Measurements from ENCODE around the gene GNE.
"Not testable (repeated sequence)": the region's sequence is repeated elsewhere in the genome, so short reads cannot be mapped to it uniquely, and the experiment has no call there.

The GNE gene

DNA sequence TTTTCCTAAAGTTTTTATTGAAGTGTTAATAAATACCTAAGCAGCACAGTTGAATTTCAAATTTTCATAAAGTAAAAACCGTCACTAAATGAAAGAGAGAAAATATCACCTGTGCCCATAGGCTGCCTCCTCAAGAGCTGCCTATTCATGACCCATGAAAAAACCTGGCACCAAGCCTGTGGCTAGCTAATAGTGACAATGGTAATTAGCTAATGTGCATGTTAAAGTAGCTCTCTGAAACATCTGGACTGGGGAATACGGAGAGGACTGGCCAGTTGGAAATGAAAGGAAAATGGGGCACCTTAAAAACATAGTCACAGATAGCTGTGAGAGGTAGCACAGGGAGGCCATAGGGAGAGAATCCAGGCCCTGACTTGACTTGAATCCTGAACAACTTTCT lies 5.4 kb upstream of the GNE start:
- no peak for DNase-seq

GRCh38 chr9:36258996-36259533 lies 817 bp upstream of the GNE start:
- DNase-seq, result no peak

GRCh38 chr9:36251428-36251827 lies 6.8 kb downstream of the GNE start:
- DNase-seq, result no peak

DNA sequence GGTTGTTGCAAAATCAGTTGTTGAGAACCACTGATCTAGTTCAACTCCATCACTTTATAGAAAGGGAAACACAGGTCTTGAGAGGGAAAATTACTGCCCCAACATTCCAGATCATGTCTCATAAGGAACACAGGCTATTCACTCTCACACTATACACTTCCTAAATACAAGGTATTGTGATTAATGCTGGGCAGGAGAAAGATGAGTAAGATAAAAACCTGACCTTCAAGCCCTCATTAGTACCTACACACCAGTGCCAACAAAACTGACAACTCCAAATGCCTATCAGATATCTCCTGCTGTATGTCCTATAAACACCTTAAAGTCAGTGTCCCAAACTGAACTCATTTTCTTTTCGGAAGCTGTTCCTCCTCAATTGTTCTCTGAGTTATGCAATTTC lies 8.2 kb downstream of the GNE start:
- no peak for DNase-seq

DNA sequence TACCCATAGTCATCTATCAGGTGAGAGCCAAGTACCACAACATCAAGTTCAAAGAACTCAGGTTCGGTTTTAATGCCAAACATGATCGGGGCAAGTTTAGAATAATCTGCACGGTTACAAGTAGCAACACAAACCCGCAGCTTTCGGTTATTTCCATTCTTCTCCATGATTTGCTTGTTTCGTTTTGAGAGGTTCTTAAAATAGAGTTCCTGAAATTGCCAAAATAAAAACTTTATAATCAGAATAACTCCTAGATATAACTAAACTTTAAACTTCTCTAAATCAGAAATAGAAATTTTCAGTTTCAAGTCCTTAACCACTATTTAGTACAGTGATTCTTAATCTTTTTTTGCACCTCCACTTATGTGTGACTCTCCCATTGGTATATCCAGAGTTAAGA lies 9.1 kb downstream of the GNE start:
- DNase-seq, result no peak

GRCh38 chr9:36248061-36248460 lies 10.2 kb downstream of the GNE start:
- peak; percentile 58 for DNase-seq

DNA sequence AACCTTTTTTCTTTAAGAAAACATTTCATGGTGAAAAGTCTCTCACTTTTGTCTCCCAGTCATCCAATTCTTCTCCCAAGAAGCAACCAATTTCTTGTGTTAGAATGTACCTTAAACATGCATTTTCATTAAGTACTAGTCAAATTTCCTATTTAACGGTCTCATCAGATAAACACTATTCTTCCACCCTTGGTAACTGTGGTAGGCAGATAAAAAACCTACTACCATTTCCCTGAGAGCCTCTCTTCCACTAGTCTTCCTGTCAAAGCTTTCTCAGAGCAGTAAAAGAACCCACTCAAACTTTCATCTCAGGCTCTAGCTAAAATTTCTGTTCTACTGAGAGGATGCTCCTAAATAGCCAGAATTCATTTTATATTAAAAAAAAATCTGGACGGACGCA lies 10.9 kb downstream of the GNE start:
- DNase-seq, result no peak

DNA sequence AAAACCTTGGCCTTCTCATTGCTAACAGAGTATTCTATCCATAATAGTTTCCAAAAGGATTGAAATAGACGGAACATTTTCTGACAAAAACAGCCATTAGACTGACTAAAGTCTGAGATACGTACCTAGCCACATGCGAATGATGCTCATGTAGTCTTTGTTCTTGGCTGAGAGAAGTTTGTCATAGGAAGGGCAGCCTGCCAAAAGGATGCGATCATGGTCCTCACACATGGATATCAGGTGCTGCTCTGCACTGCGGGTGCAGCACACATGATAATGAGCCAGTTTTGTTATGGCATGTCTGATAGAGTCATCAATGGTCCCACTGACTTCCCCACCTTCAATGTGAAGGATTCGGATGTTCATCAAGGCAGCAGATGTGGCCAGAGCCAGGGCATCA lies 12.3 kb downstream of the GNE start:
- no peak for DNase-seq

GRCh38 chr9:36239675-36240074 lies 18.6 kb downstream of the GNE start:
- DNase-seq, result not testable (repeated sequence)

DNA sequence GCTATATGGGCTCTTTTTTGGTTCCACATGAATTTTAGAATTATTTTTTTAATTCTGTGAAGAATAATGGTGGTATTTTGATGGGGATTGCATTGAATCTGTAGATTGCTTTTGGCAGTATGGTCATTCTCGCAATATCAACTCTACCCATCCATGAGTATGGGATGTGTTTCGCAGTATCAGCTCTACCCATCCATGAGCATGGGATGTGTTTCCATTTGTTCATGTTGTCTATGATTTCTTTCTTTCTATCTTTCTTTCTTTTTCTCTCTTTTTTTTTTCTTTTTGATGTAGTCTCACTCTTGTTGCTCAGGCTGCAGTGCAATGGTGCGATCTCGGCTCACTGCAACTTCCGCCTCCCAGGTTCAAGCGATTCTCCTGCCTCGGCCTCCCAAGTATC lies 19.0 kb downstream of the GNE start:
- DNase-seq, result not testable (repeated sequence)

DNA sequence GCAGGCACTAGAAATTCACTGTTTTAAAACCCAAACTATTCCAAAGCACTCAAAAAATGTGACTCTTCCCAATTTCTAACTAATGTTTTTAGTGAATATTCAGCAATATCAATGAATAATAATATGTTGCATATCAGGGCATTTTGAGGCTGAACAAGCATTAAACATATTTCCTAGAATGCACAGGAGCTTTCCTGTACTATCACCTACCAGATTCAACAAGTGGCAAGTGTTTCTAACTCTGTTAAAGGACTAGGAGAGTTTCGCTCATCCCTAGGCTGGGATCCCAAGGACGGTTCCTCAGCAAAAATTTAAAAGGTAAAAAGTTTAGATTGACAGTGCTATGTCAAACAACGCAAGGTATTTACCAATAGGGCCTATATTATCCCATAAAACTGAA lies 21.0 kb downstream of the GNE start:
- DNase-seq, result no peak

DNA sequence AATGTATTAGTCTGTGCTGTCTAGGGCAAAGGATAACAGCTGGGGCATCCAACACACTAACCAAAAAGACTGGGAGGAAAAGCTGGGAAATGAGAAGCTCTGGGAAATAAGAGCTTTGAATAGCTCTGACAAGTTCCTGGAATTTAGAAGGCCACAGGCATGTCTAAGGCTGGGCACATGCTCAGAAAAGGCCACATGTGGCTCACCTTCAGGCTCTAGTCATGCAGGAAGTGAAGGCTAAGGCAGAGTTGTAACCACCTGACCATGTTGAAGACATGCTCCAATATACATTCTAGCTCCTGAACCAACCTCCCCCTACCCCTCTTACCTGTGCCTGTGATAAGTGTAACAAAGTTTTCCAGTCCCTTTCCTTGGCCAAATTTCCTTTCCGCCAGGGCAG lies 35.8 kb downstream of the GNE start:
- DNase-seq, result no peak

DNA sequence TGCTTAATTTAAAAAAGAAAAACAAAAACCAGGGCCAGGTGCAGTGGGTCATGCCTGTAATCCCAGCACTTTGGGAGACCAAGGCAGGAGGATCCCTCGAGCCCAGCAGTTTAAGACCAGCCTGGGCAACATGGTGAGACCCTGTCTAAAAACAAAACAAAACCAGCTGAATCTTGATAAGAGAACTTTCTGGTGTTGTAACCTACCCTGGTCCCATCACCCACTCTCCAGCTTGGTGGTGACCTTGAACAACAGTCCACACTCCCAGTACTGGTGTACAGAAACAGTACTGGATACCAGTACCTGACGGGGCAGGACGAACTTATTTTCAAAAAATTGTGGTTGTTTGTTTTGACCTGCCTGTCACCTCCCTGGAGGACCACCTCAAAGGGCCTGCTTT lies 36.6 kb downstream of the GNE start:
- no peak for DNase-seq

DNA sequence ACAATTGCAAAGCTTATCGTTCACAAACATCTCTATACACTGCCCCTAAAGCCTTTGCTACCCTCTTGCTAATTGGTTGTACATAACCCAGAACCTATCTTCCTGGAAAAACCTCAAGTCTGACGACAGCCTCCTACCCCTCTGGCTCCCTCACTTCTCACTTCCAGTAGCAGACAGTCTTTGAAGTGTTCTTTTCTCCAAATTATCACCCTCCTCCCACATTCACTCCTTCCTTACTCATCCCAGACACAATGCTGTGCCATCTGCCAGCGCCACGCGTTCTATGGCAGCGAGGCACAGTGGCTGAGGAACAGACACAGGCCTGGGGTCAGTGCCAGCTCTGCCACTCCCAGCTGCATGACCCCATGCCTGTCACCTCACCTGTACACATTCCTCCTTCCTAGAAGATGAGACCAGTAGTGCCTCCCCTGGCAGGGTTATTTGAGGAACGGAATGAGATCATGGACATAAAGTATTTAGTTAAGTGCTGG lies 39.8 kb downstream of the GNE start:
- DNase-seq, result no peak

DNA sequence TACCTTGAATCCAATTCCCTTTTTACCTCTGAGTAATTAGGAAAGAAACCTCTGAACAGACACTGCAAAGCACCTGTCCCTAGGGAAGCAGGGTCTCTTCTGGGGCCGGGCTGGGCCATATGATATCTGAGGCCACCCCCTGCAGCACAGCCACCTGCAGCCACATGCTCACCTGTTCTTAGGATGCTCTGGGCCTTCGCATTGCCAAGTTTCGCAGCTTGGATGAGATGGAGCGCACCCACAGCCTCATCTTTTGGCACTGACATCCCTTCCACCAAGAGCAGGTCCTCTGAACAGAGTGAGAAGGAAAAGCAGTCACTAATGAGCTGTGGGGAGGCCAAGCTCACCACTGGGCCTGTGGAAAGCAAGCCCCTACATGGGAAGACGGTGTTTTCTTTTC lies 40.2 kb downstream of the GNE start:
- DNase-seq, result no peak

DNA sequence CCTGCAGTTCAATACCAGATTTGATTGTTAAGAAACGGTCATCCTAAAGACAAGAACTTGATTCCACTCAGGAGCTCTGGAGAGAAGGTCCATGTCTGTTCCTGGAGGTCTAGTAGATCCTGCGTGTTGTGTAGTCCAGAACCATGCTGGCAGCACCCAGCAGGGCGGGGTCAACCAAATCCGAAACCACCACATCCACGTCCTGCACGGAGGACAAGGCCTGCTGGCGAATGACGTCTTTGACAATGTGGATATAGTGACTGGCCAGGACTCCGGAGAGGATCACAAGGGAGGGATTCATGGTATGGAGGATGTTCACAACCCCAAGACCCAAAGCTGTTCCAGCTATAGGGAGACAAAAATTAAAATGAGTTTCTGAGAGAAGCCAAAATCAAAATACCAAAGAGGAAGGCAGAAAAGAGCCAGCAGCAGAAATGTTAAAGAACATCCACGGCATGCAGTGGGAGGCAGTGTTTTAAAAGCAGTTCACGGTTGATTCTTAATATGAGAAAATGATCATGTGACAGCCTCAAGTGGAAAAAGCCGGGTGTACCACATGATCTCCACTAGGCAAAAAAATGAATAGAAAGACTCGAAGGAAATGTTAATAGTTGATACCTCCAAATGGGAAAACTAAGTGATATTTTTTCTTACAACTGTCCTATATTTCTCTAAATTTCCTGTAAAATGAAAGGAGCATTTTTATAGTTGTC lies 40.8 kb downstream of the GNE start:
- DNase-seq, result no peak

DNA sequence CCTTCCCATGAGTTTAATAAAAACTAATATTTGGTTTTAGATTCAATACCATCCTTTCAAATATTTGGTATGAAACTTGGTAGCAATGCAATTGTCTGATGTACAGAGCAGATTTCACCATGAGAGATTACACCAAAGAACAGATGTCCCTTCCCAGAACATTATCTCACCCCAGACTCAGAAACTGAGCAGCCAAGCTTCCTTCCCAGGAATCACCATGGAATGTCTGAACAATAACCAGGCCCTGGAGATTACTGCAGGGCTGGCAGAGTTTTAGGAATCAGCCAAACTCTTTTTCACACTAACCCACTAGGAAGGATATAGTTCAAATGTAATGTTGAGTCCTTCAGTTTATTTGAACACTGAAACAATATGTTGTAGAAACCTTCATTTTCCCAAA lies 43.7 kb downstream of the GNE start:
- DNase-seq, result no peak

- DNase-seq, result no peak
Measured at GRCh38 chr9:36213989-36214388, 44.3 kb downstream of the GNE start.

DNA sequence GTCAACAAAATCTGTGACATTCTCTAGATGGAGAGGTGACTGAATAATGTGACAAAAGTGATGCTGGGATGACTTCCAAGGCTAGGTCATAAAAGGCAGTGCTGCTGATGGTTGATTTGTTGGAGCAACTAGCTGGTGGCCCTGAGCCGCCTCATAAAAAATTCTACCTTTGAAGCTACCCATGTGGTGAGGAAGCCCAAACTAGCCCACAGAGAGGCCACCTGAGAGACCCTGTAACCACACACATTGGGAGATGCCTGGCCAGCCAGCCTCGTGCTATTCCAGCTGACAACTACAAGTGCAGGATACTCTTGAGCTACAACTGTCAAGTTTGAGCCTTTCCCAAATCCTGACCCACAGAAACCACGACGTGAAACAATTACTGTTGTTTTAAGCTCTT lies 44.9 kb downstream of the GNE start:
- DNase-seq, result no peak

- DNase-seq, result no peak
Measured at GRCh38 chr9:36211510-36211909, 46.7 kb downstream of the GNE start.

DNA sequence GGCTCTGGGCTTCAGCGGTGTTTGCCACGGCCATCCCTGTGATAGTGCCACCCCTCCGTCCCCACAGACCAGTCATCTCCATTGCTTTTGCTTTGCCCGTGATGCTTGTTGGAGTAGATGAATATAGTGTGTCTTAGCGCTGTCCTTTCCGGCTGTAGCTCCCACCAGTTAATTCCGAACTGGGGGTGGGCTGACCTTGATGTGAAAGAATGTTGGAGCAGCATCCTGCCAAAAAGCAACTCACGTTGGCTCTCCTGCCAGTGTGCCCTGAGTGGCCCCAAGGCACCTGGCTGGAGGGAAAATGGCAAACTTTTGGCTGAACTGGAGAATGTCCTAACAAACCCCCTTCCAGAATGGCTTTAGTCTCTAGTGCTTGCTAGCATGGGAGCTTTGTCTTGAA lies 47.5 kb downstream of the GNE start:
- no peak for DNase-seq

GRCh38 chr9:36208521-36209253 lies 49.6 kb downstream of the GNE start:
- DNase-seq, result no peak

DNA sequence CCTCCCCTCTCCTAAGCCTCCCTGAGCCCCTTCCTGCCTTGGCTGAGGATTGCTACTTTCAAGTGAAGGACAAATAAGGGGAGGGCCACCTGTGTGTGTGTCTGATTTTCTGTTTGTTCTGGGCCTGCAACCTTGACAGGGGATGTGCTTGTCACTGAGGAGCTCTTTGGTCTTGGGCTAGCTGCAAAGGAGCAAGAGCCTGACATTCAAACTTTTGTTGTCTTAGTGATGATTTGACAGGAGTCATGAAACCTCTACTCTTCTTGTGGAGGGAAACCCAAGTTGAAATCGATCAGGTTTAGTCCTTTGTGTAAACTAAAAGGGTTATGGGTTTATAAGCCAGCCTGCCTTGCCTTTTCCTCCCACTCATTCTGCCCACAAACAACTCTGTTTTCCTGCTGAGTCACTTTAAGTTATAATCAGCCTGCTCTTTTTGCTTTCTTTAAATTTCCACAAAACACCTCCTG lies 50.7 kb downstream of the GNE start:
- no peak for DNase-seq

DNA sequence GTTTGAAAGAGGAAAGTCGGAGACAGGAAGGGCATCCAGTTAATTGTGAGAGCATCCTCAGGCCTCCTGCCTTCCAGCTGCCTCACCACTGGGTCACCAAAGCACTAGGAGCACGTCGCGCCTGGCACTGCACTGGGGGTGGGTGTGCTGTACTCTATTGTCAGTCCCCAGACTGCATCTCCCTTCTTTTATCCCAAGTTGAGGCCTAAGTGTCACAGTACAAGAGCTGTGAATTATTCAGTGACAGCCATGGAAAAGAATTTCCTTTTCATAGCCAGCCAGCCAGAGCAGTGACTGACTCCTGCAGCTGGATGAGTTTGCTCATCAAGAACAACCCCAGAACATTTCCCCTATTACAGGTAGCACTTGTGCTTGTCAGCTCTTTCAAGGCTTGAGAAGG lies 51.2 kb downstream of the GNE start:
- DNase-seq, result no peak
